SK-N-SH (cell line): Measurements from ENCODE around the gene MID1IP1. TPM values are rescaled to one million over a fixed set of nuclear protein-coding genes. Genes with fewer than 3 reads are reported as not detected.

Experiments used
- CTCF ChIA-PET: fragments of 300-600, 350-600 bp; formaldehyde crosslinking; extraction: SDS; loops from one replicate; lab custom pipeline; 2021; lab: Yijun Ruan, JAX
- POLR2A ChIA-PET: fragments of 350-600 bp; sonication (Branson Sonifier 250); formaldehyde crosslinking; extraction: SDS; loops from one replicate; lab custom pipeline; 2020; ENCODE audit warnings: antibody characterized with exemption, inconsistent platforms; lab: Yijun Ruan, JAX
- DNase-seq: peaks from one replicate; pipeline ENCODE4 v3.0.0; 2012
- H2AFZ ChIP-seq: fragments of 200-600 bp; sonication (generic); 2 replicates; pipeline ENCODE4 v1.8.1; 2016; ENCODE audit warnings: antibody characterized with exemption, mild to moderate bottlenecking, low read depth
- H3F3A ChIP-seq: fragments of 200-600 bp; sonication (generic); replicated peaks from 2 replicates; pipeline ENCODE3; 2016; ENCODE audit warnings: antibody characterized with exemption, mild to moderate bottlenecking; ENCODE audit not compliant: insufficient read depth
- H3K27ac ChIP-seq, 2 experiments: fragments of 200-500 bp in 1 of 2; fragments of 200-600 bp in 1 of 2; sonication (Bioruptor generic) in 1 of 2; sonication (generic), shearing (Covaris generic) in 1 of 2; 2 replicates each; pipeline versions ENCODE4 v1.5.1 to v1.6.1; 2014 to 2016; ENCODE audit warnings: low read depth in 2 of 2, inconsistent platforms in 1 of 2, low read length in 1 of 2, mild to moderate bottlenecking in 1 of 2, mixed read lengths in 1 of 2
- H3K27me3 ChIP-seq: fragments of 200-600 bp; sonication (generic), shearing (Covaris generic); 2 replicates; pipeline ENCODE4 v1.6.1; 2016; ENCODE audit warnings: mixed run types; ENCODE audit not compliant: insufficient read depth
- H3K36me3 ChIP-seq, 2 experiments: fragments of 200-500 bp in 1 of 2; fragments of 200-600 bp in 1 of 2; sonication (Bioruptor generic) in 1 of 2; sonication (generic) in 1 of 2; replicated peaks in 1 of 2; 2 replicates each; pipeline versions ENCODE3 to v1.5.1; 2014 to 2016; ENCODE audit warnings: low read length in 1 of 2, mild to moderate bottlenecking in 1 of 2; ENCODE audit not compliant: insufficient read depth in 2 of 2, control insufficient read depth in 1 of 2
- H3K4me1 ChIP-seq, 2 experiments: fragments of 200-500 bp in 1 of 2; fragments of 200-600 bp in 1 of 2; sonication (Bioruptor generic) in 1 of 2; sonication (generic), shearing (Covaris generic) in 1 of 2; 2 replicates each; pipeline versions ENCODE4 v1.5.1 to v1.6.1; 2014 to 2016; ENCODE audit warnings: low read depth in 1 of 2, low read length in 1 of 2, mixed run types in 1 of 2; ENCODE audit not compliant: insufficient read depth in 2 of 2, control insufficient read depth in 1 of 2
- H3K4me2 ChIP-seq: fragments of 200-600 bp; sonication (generic), shearing (Covaris generic); 2 replicates; pipeline ENCODE4 v1.6.1; 2017; ENCODE audit warnings: mixed run types
- H3K4me3 ChIP-seq, 2 experiments: fragments of 200-500 bp in 1 of 2; fragments of 200-600 bp in 1 of 2; sonication (Bioruptor generic) in 1 of 2; sonication (generic), shearing (Covaris generic) in 1 of 2; 2 replicates each; pipeline versions ENCODE4 v1.5.1 to v1.8.1; 2014 to 2016; ENCODE audit warnings: low read depth in 2 of 2, inconsistent platforms in 1 of 2, low read length in 1 of 2, mild to moderate bottlenecking in 1 of 2, mixed read lengths in 1 of 2, moderate library complexity in 1 of 2
- H3K79me2 ChIP-seq: fragments of 200-600 bp; sonication (generic); 2 replicates; pipeline ENCODE4 v1.8.1; 2017; ENCODE audit warnings: mild to moderate bottlenecking; ENCODE audit not compliant: insufficient read depth
- H3K9ac ChIP-seq: fragments of 200-600 bp; sonication (generic); 2 replicates; pipeline ENCODE4 v1.6.1; 2017; ENCODE audit warnings: mixed run types
- H3K9me2 ChIP-seq: fragments of 200-600 bp; sonication (generic); 2 replicates; pipeline ENCODE4 v1.6.1; 2017; ENCODE audit warnings: mixed run types
- H3K9me3 ChIP-seq: fragments of 200-600 bp; sonication (generic); 2 replicates; pipeline ENCODE4 v1.6.1; 2017; ENCODE audit warnings: mixed run types, mild to moderate bottlenecking, moderate library complexity
- H4K20me1 ChIP-seq: fragments of 200-600 bp; sonication (generic); 2 replicates; pipeline ENCODE4 v1.6.1; 2017; ENCODE audit warnings: mild to moderate bottlenecking, mixed run types; ENCODE audit not compliant: insufficient read depth
- CTCF ChIP-seq: fragments of 200-600 bp; sonication (generic); IDR thresholded peaks from 2 replicates; pipeline ENCODE4 v1.6.1; 2017; ENCODE audit warnings: antibody characterized with exemption, mild to moderate bottlenecking, moderate library complexity
- EP300 ChIP-seq, 2 experiments: IDR thresholded peaks; 2 replicates each; pipeline versions ENCODE4 v1.4.0 to v1.6.1; 2012; ENCODE audit warnings: borderline replicate concordance in 1 of 2, low read depth in 1 of 2, low read length in 1 of 2
- FOXJ3 ChIP-seq: sonication (generic); formaldehyde crosslinking; IDR thresholded peaks from 2 replicates; pipeline ENCODE4 v1.5.1; 2020; ENCODE audit warnings: mild to moderate bottlenecking, missing genetic modification reagents
- GATA2 ChIP-seq: sonication (generic); formaldehyde crosslinking; IDR thresholded peaks from 2 replicates; pipeline ENCODE4 v1.5.0; 2020; ENCODE audit warnings: mild to moderate bottlenecking, missing genetic modification reagents
- JUND ChIP-seq: IDR thresholded peaks from 2 replicates; pipeline ENCODE4 v1.4.0; 2012
- MAX ChIP-seq: IDR thresholded peaks from 2 replicates; pipeline ENCODE4 v1.4.0; 2012; ENCODE audit warnings: low read depth
- MXI1 ChIP-seq: IDR thresholded peaks from 2 replicates; pipeline ENCODE4 v1.6.1; 2012; ENCODE audit warnings: mild to moderate bottlenecking, low read depth, low read length, improper control_type of control experiment
- NFIC ChIP-seq: IDR thresholded peaks from 2 replicates; pipeline ENCODE4 v1.4.0; 2012; ENCODE audit warnings: borderline replicate concordance
- POLR2AphosphoS5 ChIP-seq: IDR thresholded peaks from 2 replicates; pipeline ENCODE4 v1.6.1; 2012; ENCODE audit warnings: low read depth, low read length
- RAD21 ChIP-seq: IDR thresholded peaks from 2 replicates; pipeline ENCODE4 v1.6.1; 2012; ENCODE audit warnings: mild to moderate bottlenecking, low read length
- RFX5 ChIP-seq: IDR thresholded peaks from 2 replicates; pipeline ENCODE4 v1.6.1; 2012; ENCODE audit warnings: mild to moderate bottlenecking, improper control_type of control experiment, low read length
- RXRA ChIP-seq: IDR thresholded peaks from 2 replicates; pipeline ENCODE4 v1.4.0; 2012; ENCODE audit warnings: low read depth, mild to moderate bottlenecking, borderline replicate concordance
- SIN3A ChIP-seq: IDR thresholded peaks from 2 replicates; pipeline ENCODE4 v1.6.1; 2012; ENCODE audit warnings: low read depth, mild to moderate bottlenecking, low read length, moderate library complexity, borderline replicate concordance
- USF2 ChIP-seq: fragments of 150-350 bp; IDR thresholded peaks from 2 replicates; pipeline ENCODE4 v1.6.1; 2017; ENCODE audit warnings: antibody characterized with exemption, low read length, low read depth, borderline replicate concordance
- YY1 ChIP-seq: IDR thresholded peaks from 2 replicates; pipeline ENCODE4 v1.4.0; 2012; ENCODE audit warnings: low read depth, mild to moderate bottlenecking
- ZBTB33 ChIP-seq: IDR thresholded peaks from 2 replicates; pipeline ENCODE4 v1.4.0; 2012; ENCODE audit warnings: low read depth, borderline replicate concordance
- WGBS: methylation state at CpG from one replicate; pipeline ENCODE4 v1.1.6; 2017; ENCODE audit warnings: low lambda C conversion rate; 5-methylcytosine and 5-hydroxymethylcytosine counted together
- polyA plus RNA-seq, 3 experiments: library from polyadenylated mRNA; depleted of rRNA; stranded (reverse); fragments of >200 nt; gene quantifications; 2 replicates each; pipeline ENCODE4 v1.2.3, GENCODE V29; 2012

Gene MID1IP1
- polyA plus RNA-seq, 1 of the 3 experiments (the other 2 are of a cell fraction), result 35.4 TPM

GRCh38 chrX:38803243-38803587, 2.0 kb downstream of the MID1IP1 start:
- TF ChIP-seq RXRA, result no peak
- no peak for TF ChIP-seq USF2
- no peak for TF ChIP-seq YY1
- no peak for TF ChIP-seq EP300 (IDR thresholded peaks at IDR 0.05; ENCODE audit: borderline replicate concordance in 1 of 2, low read depth in 1 of 2, low read length in 1 of 2)
- TF ChIP-seq ZBTB33, result no peak
- TF ChIP-seq FOXJ3, result no peak
- no peak for TF ChIP-seq RFX5
- DNase-seq, result no peak
- H3K9ac ChIP-seq, result 0 out of 2 replicates have a peak overlapping the region, but pooled peaks have one; percentile 17

GRCh38 chrX:38803588-38804431, 2.6 kb downstream of the MID1IP1 start:
- no peaks in the 10 kb centered on the region for H3K9me2 ChIP-seq
- no peaks in the 10 kb centered on the region for H3K27me3 ChIP-seq
- peaks cover 0 to 6% of the 10 kb centered on the region in 2 experiments; a peak in 2 of 4 replicates for H3K4me1 ChIP-seq
- H3K27ac ChIP-seq, result peak overlapping the region; percentile 82 to 92
- H3K4me2 ChIP-seq, result peak overlapping the region; percentile 79
- TF ChIP-seq MAX (peak; percentile 58), RAD21 (no peak), POLR2AphosphoS5 (peak; percentile 63; the same call in 1 of the 2 replicates), USF2 (no peak), FOXJ3 (peak; percentile 58), SIN3A (no peak), JUND (no peak), RXRA (peak; percentile 18; the same call in 1 of the 2 replicates), NFIC (no peak), GATA2 (CRISPR knock-in tag) (no peak; the same call in 1 of the 2 replicates), MXI1 (peak; percentile 58), CTCF (no peak)
- CTCF ChIA-PET, result interaction anchor here (1.1 to 7.0 kb wide), 2 partner anchors 35 to 347 kb away, joined by 3 to 36 read pairs; no protein-coding TSS in a partner anchor
- peak; percentile 87 for DNase-seq
- H4K20me1 ChIP-seq, result no peaks in the 10 kb centered on the region
- H3K36me3 ChIP-seq, result peaks cover 0 to 6% of the 10 kb centered on the region in 2 experiments
- peak overlapping the region; percentile 79 for H3K9ac ChIP-seq
- peaks cover 17% of the 10 kb centered on the region for H3F3A ChIP-seq
- POLR2A ChIA-PET, result interaction anchor here (0.5 to 1.0 kb wide), 7 partner anchors 13 to 1131 kb away, joined by 3 to 8 read pairs (median 4); no protein-coding TSS in a partner anchor
- 12% methylated on average over 22 of the region's 64 CpGs for WGBS
- peaks cover 40% of the 10 kb centered on the region for H3K79me2 ChIP-seq
- H2AFZ ChIP-seq, result no peak overlapping the region
- peak overlapping the region; percentile 65 to 71 for H3K4me3 ChIP-seq
- no peaks in the 10 kb centered on the region for H3K9me3 ChIP-seq

More at GRCh38 chrX:38803243-38803587, 2.0 kb downstream of the MID1IP1 start:
- H3K27ac ChIP-seq, result peak overlapping the region; percentile 71 to 82
- H3K4me3 ChIP-seq, result peak overlapping the region; percentile 65 to 71
- H3K79me2 ChIP-seq, result peaks cover 40% of the 10 kb centered on the region
- ChIA-PET CTCF (interaction anchor here (0.8 to 7.0 kb wide), 3 partner anchors 35 to 348 kb away, joined by 3 to 36 read pairs (median 3); no protein-coding TSS in a partner anchor), POLR2A (no interaction called here)
- H3F3A ChIP-seq, result peaks cover 22% of the 10 kb centered on the region
- H3K4me2 ChIP-seq, result peak overlapping the region; percentile 79
- H3K9me2 ChIP-seq, result no peaks in the 10 kb centered on the region
- H3K36me3 ChIP-seq, result peaks cover 0 to 6% of the 10 kb centered on the region in 2 experiments
- peaks cover 0 to 6% of the 10 kb centered on the region in 2 experiments; a peak in 2 of 4 replicates for H3K4me1 ChIP-seq
- no peaks in the 10 kb centered on the region for H3K9me3 ChIP-seq
- no peak overlapping the region for H2AFZ ChIP-seq
- H4K20me1 ChIP-seq, result no peaks in the 10 kb centered on the region
- H3K27me3 ChIP-seq, result no peaks in the 10 kb centered on the region
- WGBS, result 17% methylated on average over 3 of the region's 3 CpGs
